SHP77 (cell line): Measurements from ENCODE around the gene GOT1.

ENCODE experiments used
- DNase-seq, 2 experiments: peaks; one replicate each; lab custom pipeline; 2025; lab: John Stamatoyannopoulos, UW

The GOT1 gene

GRCh38 chr10:99430451-99431189 lies at the start of gene GOT1:
GOT1 (minus strand) TSS chr10:99430624; CDS start chr10:99430565, 59 bp downstream.
- peak; percentile 98 to 99 for DNase-seq

- DNase-seq: no peak
These were observed 39.9 kb upstream of the GOT1 start for GRCh38 chr10:99470327-99470726.

- DNase-seq: no peak
These were observed 37.0 kb upstream of the GOT1 start for GRCh38 chr10:99467236-99467999.

GRCh38 chr10:99466632-99467223 lies 36.3 kb upstream of the GOT1 start:
- DNase-seq: no peak

- no peak for DNase-seq
These were observed 30.8 kb upstream of the GOT1 start for GRCh38 chr10:99461230-99461629.

GRCh38 chr10:99460070-99460469 lies 29.6 kb upstream of the GOT1 start:
- no peak for DNase-seq

GRCh38 chr10:99459217-99459616 lies 28.8 kb upstream of the GOT1 start:
- DNase-seq: no peak

- DNase-seq: no peak
These were observed 27.4 kb upstream of the GOT1 start for GRCh38 chr10:99457813-99458212.

- DNase-seq: no peak
These were observed 26.5 kb upstream of the GOT1 start for GRCh38 chr10:99456931-99457288.

GRCh38 chr10:99456207-99456930 lies 25.9 kb upstream of the GOT1 start:
- no peak for DNase-seq

- DNase-seq: no peak
These were observed 21.6 kb upstream of the GOT1 start for GRCh38 chr10:99451981-99452380.

GRCh38 chr10:99451499-99451788 lies 21.0 kb upstream of the GOT1 start:
- DNase-seq: no peak

GRCh38 chr10:99450624-99451498 lies 20.4 kb upstream of the GOT1 start:
- no peak for DNase-seq

- no peak for DNase-seq
These were observed 19.7 kb upstream of the GOT1 start for GRCh38 chr10:99450156-99450555.

- no peak for DNase-seq
These were observed 18.6 kb upstream of the GOT1 start for GRCh38 chr10:99449023-99449422.

GRCh38 chr10:99444383-99445045 lies 14.1 kb upstream of the GOT1 start:
- DNase-seq: no peak

GRCh38 chr10:99443500-99443899 lies 13.1 kb upstream of the GOT1 start:
- DNase-seq: no peak

- DNase-seq: no peak
These were observed 12.0 kb upstream of the GOT1 start for GRCh38 chr10:99442394-99442793.

- no peak for DNase-seq
These were observed 8.5 kb upstream of the GOT1 start for GRCh38 chr10:99438890-99439289.

GRCh38 chr10:99435986-99436638 lies 5.7 kb upstream of the GOT1 start:
- peak; percentile 41 to 42 for DNase-seq
